HT1080 (cell line): ENCODE measurements around the gene PDGFD. TPM values are rescaled to one million over a fixed set of nuclear protein-coding genes. Genes with fewer than 3 reads are reported as not detected.

Experiments used
- DNase-seq: peaks from one replicate; pipeline ENCODE4 v3.0.0-alpha.2; 2015; ENCODE audit warnings: low read depth
- total RNA-seq: library from RNA; depleted of rRNA; stranded (reverse); fragments of >200 nt; shearing (Covaris generic); gene quantifications from 2 replicates; pipeline ENCODE4 v1.2.3, GENCODE V29; 2014

Gene PDGFD
- total RNA-seq, 1 experiment from 2014 or later, result not detected

DNA sequence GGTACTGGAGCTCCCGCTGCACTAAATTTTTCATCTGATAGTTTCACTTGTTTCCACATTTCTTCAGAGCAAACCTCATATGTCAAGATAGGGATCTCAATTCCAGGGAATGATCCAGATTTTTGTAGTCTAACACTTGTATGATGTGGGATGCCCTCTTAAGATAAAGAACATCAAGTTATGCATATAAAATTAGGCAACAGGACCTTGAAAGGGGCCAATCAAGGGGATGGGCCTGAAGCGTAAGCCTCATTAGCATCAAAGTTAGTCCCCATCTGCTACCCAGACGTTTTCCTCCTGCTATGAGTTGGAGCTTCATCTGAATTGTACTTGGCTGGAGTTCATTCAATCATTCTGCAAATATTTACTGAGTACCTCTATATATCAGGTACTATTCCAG lies 17.5 kb downstream of the PDGFD start:
- no peak for DNase-seq

DNA sequence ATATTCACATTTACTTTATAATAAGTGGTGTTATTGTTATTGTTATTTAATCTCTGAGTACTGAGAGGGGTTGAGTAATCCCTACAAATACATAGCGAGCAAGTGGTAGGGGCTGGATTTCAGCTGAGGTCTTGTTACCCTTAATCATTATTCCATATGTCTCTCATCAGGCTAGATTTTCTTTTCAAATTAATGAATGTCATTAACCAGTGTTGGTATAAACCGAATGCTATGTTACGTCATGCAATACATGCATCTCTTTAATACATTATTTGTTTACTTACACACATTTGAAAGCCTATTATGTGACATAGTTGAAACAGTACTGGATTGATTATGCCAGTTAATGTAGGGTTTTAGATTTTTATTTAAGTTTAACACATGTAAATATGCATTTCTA lies 18.9 kb downstream of the PDGFD start:
- DNase-seq, result no peak

DNA sequence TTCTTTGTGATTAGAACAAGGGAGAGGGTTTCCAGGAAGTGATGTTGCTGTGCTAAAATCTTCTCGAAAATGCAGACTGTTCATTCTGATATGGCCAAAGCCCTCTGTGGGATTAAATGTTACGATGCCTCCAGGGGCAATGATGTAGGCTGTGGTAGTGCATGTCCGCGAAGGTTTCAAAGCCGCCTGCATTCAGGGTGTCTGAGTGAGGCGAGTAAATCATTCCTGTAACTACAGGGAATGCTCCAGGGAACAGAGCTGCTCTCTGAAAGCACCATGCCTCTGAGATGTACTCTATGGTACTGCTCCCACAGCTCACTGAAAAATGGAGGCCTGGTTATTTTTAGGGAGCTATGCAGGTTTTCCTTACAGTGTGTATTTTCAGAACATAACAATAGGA lies 21.2 kb downstream of the PDGFD start:
- DNase-seq, result no peak

DNA sequence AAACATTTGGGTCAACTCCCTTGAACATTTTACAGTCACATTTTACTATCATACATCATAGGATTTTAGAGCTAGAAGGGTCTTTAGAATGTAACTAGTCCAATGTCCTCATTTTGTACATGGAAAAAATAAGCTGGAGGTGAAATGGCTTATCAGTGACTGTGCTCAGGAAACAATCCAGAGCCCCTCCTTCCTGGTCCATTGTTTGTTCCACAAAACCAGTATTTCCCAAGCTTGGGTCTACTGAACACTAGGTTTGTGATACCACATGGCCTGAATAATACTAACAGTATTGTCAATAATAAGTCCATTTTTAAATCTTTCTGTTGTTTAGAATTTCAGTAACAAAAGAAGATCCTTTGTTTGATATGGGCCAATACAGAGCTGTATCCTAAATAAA lies 27.1 kb downstream of the PDGFD start:
- no peak for DNase-seq

DNA sequence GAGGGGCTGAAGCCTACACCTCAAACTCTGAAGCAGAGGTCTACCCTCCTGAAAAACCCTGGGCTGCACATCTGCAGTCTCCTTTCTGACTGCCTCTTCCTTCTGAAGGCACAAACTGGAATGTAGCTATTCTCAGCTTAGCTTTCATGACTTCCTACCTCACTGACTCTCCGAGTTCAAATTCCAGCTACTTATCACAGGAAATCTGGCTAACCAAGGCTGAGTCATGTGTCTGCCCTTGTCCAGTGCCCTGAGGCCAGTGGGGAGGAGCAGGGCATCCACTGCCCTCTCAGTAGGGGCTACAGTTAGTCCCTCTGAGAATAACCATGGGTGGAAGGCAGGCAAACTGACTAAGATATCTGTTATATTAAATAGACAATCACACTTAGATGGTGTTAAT lies 29.2 kb downstream of the PDGFD start:
- peak; percentile 65 for DNase-seq

DNA sequence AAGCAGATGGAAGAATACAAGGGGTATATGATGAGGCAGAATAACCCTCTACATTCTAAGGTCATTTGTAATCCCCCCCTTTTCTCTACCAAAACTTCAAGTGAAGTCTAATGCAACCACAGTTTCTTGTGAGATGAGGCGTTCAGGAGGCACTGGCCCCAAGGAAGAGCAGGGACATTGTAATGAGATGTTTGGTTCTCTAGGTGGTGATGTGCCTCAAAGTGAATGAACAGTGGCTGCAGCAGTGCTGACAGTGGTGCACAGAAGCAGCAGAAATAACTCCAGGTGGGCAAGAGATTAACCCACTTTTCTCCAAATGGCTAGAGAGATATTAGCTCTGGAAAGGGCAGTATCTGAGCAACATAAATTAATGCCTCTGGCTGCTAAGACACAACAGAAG lies 33.8 kb downstream of the PDGFD start:
- no peak for DNase-seq

DNA sequence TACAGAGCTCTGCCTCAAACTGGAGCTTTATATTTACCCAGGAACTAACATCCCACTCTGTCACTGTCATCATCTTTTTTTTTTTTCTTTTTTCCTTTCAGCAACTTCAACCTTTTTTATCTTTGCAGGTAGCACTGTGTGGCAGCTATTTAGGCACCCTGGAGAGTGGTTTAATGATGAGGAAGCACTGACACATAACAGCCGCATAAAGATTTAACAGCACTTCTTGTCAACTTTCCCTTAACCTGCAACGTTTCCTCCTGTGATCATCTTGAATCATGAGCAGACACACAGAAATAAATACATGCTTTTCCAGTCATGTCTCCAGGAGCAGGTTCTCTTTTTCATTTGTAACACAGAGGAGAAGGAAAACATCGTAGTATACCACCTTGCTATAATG lies 34.8 kb downstream of the PDGFD start:
- no peak for DNase-seq

DNA sequence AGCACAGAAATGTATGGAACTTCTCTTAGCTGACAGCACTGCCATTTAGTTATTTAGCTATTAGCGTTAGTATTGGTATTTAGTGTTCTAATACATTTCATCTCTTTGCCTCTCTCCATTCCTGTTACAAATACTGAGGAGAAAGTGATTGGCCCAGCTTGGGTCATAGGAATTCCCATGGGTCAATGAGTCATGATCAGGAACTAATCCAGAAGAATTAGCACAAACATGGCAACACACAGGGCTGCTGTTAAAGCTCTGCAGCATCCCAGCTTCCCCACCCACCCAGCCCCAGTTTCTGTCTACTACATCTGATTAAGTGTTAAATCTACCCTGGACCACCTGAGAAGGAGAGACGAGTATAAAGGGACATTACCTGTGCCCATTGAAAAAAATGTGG lies 36.1 kb downstream of the PDGFD start:
- peak; percentile 23 for DNase-seq

DNA sequence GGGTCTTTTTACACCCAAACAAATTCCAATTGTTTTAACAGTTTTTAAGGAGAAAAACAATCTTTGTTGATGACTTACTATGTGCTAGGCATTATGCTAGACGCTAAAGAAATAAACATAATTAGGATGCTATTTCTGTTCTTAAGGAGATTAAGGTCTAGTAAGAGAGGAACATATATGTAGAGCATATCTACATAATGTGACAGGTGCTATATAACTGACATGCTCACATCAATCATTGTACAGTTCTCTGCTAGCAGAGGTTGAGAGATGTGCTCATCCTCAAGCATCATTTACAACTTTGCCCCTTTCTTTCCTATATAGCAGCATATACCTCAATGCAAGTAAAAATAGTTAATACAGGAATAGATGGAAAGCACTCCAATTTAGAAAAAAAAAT lies 37.5 kb downstream of the PDGFD start:
- no peak for DNase-seq

DNA sequence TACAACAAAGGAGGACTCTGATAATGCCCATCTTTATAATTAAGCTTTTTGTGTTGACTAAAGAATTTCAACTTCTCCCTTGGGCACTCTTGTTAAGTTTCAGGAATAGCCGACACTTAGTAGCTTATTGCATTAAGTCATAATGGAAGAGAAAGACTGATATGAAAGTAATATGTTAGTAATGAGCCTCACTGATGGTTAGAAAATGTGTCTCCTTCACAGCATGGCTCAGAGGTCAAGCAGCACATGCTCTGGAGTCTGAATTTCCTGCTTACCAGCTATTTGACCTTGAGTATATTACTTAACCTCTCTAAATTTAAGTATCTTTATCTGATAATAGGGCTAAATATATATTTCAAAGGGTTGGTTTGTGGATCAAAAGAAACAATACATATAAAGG lies 39.0 kb downstream of the PDGFD start:
- no peak for DNase-seq

DNA sequence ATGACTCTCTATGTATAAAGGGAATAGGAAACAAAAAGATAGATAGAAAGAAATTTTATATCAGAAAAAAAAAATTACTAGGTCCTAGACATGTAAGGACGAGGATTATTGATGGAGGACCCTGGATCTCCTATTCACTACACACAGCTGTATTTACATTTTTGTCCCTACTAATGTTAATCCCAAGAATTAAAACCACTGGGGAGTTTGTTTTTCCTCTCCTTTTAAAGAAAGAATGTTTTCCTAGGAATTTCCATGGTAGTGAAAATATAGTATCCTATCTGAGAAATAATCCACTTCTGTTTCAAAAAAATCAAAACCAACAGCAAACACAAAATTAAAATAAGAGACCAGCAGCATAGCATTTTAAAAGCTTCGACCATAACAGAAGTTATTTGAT lies 41.1 kb downstream of the PDGFD start:
- no peak for DNase-seq

DNA sequence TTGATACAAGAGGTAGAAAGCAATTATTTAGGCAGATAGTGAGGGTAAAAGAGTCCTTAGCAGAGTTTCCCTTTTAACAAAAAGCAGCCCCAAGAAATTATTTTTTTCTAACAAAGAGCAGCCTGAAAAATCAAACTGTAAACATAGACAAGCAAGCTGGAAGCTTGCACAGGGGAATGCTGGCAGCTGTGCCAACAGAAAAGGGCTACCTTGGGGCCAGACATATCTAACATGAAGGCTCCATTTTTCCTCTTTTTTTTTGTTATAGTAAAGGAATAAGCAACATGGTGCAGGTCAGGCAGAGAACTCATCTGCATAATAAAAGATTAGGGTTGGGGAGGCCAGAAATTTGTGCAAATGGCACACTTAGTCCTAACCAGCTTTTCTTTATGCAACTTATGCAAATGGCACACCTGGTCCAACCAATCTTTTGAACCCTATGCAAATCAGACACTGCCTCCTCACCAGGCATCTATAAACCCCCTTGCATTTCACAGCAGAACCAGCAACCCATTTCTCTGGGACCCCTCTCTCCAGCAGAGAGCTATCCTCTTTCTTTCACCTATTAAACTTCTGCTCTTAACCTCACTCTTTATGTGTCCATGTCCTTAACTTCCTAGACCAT lies 41.8 kb downstream of the PDGFD start:
- DNase-seq, result no peak

DNA sequence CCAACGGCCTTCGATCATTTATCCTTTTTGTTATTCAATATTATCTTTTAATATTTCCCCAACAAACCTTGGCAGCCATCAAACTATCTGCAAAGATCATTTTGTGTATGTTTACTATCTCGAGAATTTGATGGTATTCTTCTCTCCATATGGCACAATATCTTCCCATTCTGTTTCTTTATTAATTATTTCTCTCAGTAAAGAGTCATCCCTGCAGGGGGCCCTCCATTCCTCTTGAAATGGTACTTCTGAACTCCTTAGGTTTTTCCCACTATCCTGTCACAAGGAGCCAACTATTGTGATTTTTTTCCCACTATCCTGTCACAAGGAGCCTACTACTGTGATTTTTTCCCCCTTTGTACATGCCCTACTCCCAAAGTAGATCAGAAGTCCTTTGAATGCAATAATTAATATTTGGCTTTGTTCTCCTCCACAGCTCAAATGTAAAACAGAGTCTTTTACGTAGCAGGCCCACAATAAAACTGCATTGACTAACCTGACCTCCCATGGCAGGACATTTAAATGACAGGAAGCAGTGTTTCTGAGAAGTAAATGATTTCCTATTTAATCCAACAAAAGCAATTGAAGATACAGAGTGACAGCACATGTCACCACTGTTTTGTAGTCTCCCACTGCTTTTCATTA lies 43.3 kb downstream of the PDGFD start:
- DNase-seq, result no peak

DNA sequence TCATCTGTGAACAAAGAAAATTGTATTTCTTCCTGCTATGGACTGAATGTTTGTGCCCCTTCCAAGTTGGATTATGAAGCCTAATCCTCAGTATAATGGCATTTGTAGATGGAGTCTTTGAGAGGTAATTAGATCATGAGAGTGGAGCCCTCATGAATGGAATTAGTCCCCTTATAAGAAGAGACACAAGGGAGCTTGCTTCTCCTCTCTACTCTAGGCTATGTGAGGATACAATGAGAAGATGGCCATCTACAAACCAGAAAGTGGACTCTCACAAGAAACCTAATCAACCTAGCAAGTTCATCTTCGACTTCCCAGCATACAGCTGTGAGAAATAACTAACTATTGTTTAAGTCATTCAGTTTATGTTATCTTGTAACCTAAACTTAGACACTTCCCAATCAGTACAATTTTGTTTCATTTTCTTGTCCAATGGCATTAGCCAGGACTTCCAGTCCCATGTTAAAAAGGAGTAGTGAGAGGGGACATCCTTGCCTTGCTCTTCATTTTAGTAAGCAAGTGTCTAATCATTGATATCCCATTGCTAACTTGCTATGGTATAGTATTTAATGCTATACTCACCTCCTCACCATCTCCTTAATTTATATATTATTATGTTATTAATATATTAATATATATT lies 45.7 kb downstream of the PDGFD start:
- DNase-seq, result no peak

DNA sequence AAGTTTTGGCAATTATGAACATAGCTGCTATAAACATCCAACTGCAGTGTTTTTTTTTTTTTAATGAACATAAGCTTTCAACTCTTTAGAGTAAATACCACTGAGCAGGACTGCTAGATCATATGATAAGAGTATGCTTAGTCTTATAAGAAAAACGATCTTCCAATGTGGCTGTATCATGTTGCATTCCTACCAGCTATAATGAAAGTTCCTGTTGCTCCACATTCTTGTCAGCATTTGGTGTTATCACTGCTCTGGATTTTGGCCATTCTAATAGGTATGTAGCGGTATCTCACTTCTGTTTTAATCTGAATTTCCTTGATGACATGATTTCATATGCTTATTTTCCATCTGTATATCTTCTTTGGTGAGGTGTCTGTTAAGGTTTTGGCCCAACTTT lies 50.4 kb downstream of the PDGFD start:
- DNase-seq, result no peak

DNA sequence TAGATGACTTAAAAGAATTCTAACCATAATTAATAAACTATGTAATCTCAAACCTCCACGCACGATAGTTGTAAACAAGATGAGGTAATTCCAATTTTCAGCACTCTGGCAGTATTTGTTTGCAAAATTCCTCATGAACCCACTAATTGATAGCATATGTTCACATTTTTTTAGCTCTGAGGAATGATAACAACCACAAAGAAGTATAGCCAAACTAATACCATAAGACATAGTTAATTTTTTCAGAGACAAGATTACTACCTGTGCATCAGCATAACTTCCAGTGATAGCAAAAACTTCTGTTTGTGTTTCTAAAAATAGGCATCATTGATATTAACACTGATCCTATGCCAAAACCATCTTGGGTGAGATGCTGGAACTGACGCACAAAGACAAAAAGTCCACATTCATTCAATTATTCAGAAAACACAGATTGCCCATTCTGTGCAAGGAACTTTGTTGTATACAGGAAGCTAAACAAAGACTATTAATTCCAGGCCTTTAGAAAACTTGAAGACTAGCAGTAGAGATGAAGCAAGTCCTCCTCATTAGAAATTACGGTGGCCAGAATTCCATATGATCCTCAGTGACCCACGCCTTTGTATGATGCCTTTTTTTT lies 57.7 kb downstream of the PDGFD start:
- no peak for DNase-seq

DNA sequence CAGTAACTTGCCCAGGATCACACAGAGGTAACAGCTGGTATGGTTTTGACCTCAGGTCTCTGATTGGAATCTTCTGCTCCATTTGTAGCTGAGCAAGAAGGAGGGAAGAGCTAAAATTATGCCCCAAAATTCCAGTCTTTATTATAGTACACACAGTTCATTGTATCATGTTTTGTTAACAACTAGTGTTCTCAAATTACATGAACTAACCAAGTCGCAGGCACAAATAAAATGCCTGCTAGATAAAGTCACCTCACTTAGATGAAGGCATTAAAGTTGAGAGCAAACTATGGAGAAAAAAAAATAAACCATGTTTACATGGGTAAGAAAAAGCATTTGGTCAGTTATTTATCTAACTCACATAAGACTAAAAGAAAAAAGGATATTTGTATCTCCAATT lies 58.8 kb downstream of the PDGFD start:
- DNase-seq, result no peak

DNA sequence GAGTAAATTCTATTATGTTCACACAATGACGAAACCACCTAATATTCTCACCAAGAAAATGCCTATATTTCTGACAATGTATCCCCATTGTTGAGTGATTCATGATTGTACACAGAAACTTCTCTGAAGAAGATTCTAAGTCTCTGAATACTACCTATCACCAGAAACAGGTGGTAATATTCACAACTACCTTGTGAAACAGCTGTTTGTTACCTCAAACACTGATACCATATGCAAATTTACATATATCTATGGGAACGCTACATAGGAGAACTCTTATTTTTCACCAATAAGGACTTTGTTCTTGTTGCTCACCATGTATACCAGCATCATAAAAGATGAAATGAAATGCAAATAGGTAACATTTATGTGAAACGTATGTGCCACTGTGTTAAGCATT lies 59.3 kb downstream of the PDGFD start:
- DNase-seq, result no peak

DNA sequence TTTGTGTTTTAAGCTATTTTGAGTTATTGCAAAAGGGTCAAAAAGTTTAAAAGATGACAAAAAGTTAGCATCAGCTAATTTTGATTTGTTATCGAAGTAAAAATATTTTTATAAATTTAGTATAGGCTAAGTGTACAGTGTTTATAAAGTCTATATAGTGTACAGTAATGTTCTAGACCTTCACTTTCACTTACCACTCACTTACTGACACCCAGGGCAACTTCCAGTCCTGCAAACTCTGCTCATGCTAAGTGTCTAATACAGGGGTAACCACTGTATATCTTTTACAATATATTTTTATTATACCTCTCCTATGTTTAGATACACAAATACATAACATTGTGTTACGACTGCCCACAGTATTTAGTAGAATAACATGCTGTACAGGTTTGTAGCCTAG lies 59.7 kb downstream of the PDGFD start:
- no peak for DNase-seq

DNA sequence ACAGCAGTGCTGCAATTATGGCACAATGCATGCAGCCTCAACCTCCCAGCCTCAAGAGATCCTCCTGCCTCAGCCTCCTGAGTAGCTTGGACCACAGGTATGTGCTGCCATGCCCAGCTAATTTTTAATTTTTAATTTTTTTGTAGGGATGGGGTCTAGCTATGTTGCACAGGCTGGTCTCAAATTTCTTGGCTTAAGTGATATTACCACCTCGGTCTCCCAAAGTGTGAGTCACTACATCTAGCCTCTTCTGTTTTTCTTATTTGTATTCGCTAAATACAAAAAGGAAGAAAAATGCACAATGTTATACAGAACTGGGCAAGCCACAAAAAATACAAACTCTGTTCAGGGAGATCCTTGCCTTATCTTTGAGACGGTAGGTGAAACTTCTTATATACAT lies 65.4 kb downstream of the PDGFD start:
- no peak for DNase-seq

DNA sequence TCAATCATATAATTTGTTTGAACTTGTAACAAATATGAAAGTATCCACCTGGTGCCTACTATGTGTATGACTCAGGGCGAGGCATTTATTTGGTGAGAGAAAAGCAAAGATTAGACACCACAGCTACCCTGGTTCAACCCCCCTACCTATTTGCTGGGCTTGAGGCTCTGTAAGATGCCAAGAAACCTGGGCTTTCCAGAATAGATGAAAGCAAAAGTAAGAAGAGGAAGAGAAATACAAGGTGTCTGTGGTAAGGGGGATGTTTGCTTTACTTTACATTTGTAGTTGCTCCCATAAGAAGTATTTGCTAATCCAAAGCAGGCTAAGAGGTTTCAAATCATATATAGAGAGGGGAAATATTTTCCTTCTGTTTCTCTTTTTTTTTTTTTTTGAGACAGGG lies 65.8 kb downstream of the PDGFD start:
- DNase-seq, result no peak

DNA sequence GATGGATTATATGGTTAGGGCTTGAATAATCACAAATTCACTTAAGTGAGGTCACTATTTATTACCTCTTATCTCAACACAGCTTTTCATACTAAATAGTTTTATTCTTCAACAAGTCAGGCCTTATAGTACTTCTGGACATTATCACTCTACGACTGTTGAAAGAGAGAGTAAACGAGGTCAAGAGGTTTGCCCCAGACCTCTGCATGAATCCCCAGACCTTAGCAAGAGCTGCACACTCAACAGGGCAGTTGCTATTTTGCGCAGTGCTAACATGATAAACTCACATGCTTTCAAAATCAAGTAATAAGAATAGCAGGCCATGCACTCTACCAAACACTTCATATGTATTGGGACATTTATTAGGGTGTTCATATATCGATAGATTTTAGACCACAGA lies 67.0 kb downstream of the PDGFD start:
- DNase-seq, result no peak

DNA sequence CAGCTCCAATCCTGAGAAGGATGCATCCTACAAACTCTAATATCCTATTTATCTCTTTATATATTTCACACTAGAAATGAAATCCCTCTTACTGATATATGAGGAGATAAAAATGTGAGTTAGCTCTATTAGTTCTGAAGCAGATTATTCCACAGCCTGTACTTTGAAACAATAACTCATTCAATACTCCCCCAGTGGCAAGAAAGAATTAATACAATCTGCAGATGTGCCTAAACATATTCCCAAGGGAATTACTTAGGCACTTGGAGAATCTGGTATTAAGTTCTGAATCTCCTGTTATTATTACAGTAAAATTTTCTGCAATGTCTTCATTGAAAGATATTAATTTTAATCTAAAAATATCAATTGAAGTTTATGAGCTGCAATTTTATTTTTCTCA lies 68.2 kb downstream of the PDGFD start:
- DNase-seq, result no peak
